Right lobe of liver (tissue), 6 donors: Measurements from ENCODE around the gene UNC5C. TPM values are rescaled to one million over a fixed set of nuclear protein-coding genes. Genes with fewer than 3 reads are reported as not detected.

Experiments used
- ATAC-seq, 4 donors: fragments of 200-7000 bp; cut with Tn5 transposase; one replicate each; pipeline ENCODE4 v1.9.1; 2020; ENCODE audit warnings: mild to moderate bottlenecking in 4 of 4, moderate library complexity in 4 of 4
- DNase-seq, 3 donors: peaks; one replicate each; pipeline ENCODE4 v3.0.0-alpha.2; 2020
- H3K27ac ChIP-seq, 3 donors: fragments of 200-600 bp; one replicate each; pipeline ENCODE4 v1.8.0; 2022
- H3K27me3 ChIP-seq, 2 donors: fragments of 200-600 bp; one replicate each; pipeline ENCODE4 v1.8.0; 2022
- H3K36me3 ChIP-seq, 4 donors: fragments of 200-600 bp; sonication (generic) in 1 of 4; one replicate each; pipeline versions ENCODE4 v1.5.1 to v1.8.0; 2017 to 2022; ENCODE audit warnings: control low read depth in 1 of 4
- H3K4me1 ChIP-seq, 4 donors: fragments of 200-600 bp; sonication (generic) in 1 of 4; one replicate each; pipeline versions ENCODE4 v1.5.1 to v1.8.0; 2017 to 2022; ENCODE audit warnings: control low read depth in 1 of 4
- H3K4me3 ChIP-seq, 3 donors: fragments of 200-600 bp; one replicate each; pipeline ENCODE4 v1.8.0; 2022
- H3K9me3 ChIP-seq, 4 donors: fragments of 200-600 bp; sonication (generic) in 1 of 4; one replicate each; pipeline versions ENCODE4 v1.5.1 to v1.8.0; 2017 to 2022; ENCODE audit warnings: control low read depth in 1 of 4
- POLR2A ChIP-seq: fragments of 450-650 bp; IDR thresholded peaks from one replicate; pipeline ENCODE4 v1.6.1; 2017; ENCODE audit warnings: antibody characterized with exemption, mild to moderate bottlenecking
- WGBS: methylation state at CpG from one replicate; pipeline ENCODE4 v1.1.6; 2018; ENCODE audit warnings: low coverage, low lambda C conversion rate; ENCODE audit not compliant: insufficient coverage; ENCODE audit errors: missing lambda C conversion rate; 5-methylcytosine and 5-hydroxymethylcytosine counted together
- intact Hi-C, 2 donors: fragments of 100-400 bp; cut with DNase I; formaldehyde crosslinking; loops; one replicate each; pipeline versions ENCODE4 v1.11.2 to v1.14.1; 2022
- total RNA-seq, 6 experiments: library from RNA; depleted of rRNA in 2 of 6; stranded (reverse); fragments of >200 nt in 2 of 6; fragmentation: NEBNext Ultra II Directional in 3 of 6; extraction: Animal tissue kit (Norgen Biotek cat#: 25700) in 3 of 6; gene quantifications; one replicate each; pipeline versions ENCODE4 v1.1.0 to v1.2.4, GENCODE V29; 2016 to 2023
- TF ChIP-seq, protein P1 (sequence below), 4 donors: fragments of 200-600 bp in 3 of 4; fragments of 450-650 bp in 1 of 4; IDR thresholded peaks; one replicate each; pipeline versions ENCODE4 v1.5.1 to v1.8.0; 2016 to 2022; ENCODE audit warnings: antibody characterized with exemption in 4 of 4, mild to moderate bottlenecking in 2 of 4
- donor health status: DM: no; HTN: yes; CAD: no.
- donor health status: DM: no; HTN: no; CAD: no.
- donor health status: DM: no; HTN: no; CAD: no.
- donor health status: DM: no; HTN: yes; CAD: no.
- donor health status: DM: no; HTN: yes; CAD: no.

The UNC5C gene
- total RNA-seq, 6 experiments from 2014 or later = 0.50 to 0.71 (median 0.63) TPM

DNA sequence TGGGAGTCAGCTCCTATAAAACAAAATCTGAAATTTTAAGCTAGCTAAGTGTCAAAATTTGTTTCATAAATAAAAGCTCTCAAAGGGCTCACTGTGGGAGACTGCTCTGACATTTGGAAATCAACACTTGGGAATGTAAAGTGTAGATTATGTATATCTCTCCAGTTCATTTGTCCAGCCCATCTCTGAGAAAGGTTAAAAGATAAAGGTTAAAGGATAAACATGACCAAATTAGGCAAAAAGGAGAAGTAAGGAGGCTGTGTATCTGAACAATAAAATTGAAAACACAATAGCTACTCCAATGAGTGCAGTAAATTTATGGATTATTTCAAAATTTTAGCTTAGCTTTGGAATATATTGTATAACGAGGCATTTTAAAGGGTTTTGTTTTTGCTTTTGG, 304.9 kb downstream of the UNC5C start:
- Histone ChIP-seq H3K4me3 (no peak overlapping the region), H3K4me1 (no peaks in the 10 kb centered on the region), H3K27ac (no peak overlapping the region), H3K9me3 (peaks cover 0 to 6% (median 0%) of the 10 kb centered on the region in 4 donors), H3K36me3 (no peaks in the 10 kb centered on the region), H3K27me3 (no peaks in the 10 kb centered on the region)
- TF ChIP-seq, protein P1, sequence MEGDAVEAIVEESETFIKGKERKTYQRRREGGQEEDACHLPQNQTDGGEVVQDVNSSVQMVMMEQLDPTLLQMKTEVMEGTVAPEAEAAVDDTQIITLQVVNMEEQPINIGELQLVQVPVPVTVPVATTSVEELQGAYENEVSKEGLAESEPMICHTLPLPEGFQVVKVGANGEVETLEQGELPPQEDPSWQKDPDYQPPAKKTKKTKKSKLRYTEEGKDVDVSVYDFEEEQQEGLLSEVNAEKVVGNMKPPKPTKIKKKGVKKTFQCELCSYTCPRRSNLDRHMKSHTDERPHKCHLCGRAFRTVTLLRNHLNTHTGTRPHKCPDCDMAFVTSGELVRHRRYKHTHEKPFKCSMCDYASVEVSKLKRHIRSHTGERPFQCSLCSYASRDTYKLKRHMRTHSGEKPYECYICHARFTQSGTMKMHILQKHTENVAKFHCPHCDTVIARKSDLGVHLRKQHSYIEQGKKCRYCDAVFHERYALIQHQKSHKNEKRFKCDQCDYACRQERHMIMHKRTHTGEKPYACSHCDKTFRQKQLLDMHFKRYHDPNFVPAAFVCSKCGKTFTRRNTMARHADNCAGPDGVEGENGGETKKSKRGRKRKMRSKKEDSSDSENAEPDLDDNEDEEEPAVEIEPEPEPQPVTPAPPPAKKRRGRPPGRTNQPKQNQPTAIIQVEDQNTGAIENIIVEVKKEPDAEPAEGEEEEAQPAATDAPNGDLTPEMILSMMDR (IDR thresholded peaks at IDR 0.05) = no peak
- no peak for TF ChIP-seq POLR2A
- intact Hi-C loops = no loop called here
- no peak for DNase-seq
- 79% methylated on average over 1 of the region's 1 CpG for WGBS
- no peak for ATAC-seq

DNA sequence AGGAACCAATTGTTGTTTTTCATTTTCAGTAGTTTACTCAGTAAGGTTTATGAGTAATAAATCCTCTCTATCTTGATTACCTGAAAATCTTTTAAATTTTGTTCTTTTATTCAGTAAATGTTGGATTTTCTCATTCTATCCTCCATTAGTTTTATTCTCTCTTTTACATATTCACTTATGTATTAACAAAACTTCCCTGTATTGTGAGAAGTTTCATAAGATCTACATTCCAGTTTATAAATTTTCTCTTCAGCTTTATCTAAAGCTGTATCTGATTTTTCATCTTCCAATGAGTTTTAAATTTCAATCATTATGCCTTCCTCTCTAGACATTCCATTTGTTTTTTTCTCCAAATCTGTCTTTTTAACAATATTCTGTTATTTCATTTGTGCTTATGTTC, 310.2 kb downstream of the UNC5C start:
- no peak for ATAC-seq
- intact Hi-C loops = no loop called here
- H3K4me3 ChIP-seq = no peak overlapping the region

DNA sequence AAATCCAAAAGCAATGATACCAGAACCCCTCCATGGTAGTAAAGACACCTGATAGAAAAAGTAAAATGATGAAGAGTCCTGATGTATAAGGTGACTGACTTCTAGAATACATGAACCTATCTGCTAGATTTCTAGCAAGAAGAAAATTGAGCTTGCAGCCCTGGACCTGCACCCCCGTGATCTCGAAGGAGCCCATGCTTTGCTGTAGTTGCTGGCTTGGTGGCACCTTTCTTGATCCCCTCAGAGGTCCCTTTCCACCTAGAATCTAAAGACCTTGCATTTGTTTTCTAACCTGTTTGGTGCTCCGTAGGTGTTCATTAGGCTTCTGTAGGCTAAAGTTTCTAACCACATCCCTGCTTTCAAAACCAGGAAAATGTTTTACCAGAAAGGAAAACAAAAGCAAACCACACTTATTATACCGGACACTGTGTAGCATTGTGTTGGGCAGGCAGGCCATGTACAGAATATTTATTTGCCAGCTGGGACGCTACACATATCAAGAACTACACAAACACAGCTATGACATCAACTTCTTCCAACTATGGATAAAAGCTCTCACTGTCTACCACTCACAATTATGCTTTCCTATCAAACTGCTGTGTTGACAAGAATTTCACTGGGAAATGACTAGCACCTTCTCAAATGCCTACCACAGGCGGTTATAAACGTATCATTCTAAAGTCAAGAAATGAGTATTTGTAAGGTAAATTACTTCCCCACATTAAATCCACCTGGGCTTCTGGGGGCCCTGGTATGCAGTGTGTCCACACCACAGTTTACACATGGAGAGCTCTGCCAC, 316.2 kb downstream of the UNC5C start:
- intact Hi-C loops = no loop called here
- H3K36me3 ChIP-seq = no peaks in the 10 kb centered on the region
- TF ChIP-seq POLR2A = no peak
- TF ChIP-seq, protein P1 (IDR thresholded peaks at IDR 0.05) = no peak
- no peaks in the 10 kb centered on the region for H3K9me3 ChIP-seq
- H3K27me3 ChIP-seq = no peaks in the 10 kb centered on the region
- H3K27ac ChIP-seq = no peak overlapping the region
- DNase-seq = no peak
- WGBS = 65% methylated on average over 7 of the region's 7 CpGs
- ATAC-seq = no peak
- H3K4me1 ChIP-seq = no peaks in the 10 kb centered on the region
- no peak overlapping the region for H3K4me3 ChIP-seq

More for the DNA sequence above, 310.2 kb downstream of the UNC5C start:
- Histone ChIP-seq H3K27ac (no peak overlapping the region), H3K4me1 (no peaks in the 10 kb centered on the region), H3K9me3 (no peaks in the 10 kb centered on the region), H3K27me3 (no peaks in the 10 kb centered on the region), H3K36me3 (no peaks in the 10 kb centered on the region)
- DNase-seq = no peak
- TF ChIP-seq, protein P1 (IDR thresholded peaks at IDR 0.05) = no peak
- TF ChIP-seq POLR2A = no peak

DNA sequence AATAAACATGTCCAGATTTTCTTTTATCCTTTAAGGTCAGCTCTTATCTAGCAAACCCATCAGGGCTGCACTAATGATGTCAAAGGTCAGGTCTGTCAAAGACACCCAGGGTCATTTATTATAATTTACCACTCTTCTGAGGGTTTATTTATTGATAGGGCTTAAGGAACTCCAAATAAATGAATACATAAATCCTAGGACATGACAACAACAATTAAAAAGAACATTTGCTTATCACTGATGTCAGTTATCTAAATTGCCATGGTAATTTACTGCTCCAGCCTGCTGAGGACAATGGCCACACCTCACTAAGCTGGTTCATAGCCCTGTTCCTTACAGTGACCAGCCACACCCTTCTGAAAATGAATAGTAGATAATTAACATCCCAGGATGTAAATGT, 317.1 kb downstream of the UNC5C start:
- Histone ChIP-seq H3K27ac (no peak overlapping the region), H3K4me1 (no peaks in the 10 kb centered on the region), H3K9me3 (no peaks in the 10 kb centered on the region), H3K36me3 (no peaks in the 10 kb centered on the region), H3K4me3 (no peak overlapping the region), H3K27me3 (no peaks in the 10 kb centered on the region)
- no peak for DNase-seq
- no peak for ATAC-seq
- no peak for TF ChIP-seq POLR2A
- TF ChIP-seq, protein P1 (IDR thresholded peaks at IDR 0.05) = no peak
- intact Hi-C loops = no loop called here

DNA sequence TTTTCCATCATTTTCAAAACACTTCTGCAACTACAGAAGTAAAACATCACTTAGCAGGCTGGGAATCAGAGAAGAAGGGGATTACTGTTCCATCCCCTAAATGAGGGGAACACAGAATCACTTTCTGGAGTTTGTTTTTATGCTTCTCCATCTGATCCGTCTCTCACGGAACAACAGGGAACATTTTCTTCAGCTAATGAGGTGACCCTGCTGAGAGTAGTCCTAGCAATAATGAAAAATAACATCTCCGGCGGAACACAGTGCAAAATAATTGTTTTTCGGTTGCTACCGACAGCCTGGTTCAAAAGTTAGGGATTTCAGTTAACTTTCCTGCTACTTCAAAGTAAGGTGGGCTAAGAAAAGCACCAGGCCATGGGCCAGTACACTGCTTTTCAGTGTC, 322.9 kb downstream of the UNC5C start:
- ATAC-seq (no peak), DNase-seq (no peak)
- H3K36me3 ChIP-seq = no peaks in the 10 kb centered on the region
- H3K9me3 ChIP-seq = no peaks in the 10 kb centered on the region
- no peak for TF ChIP-seq POLR2A
- TF ChIP-seq, protein P1 (IDR thresholded peaks at IDR 0.05) = no peak
- intact Hi-C loops = no loop called here
- no peaks in the 10 kb centered on the region for H3K4me1 ChIP-seq
- 78% methylated on average over 6 of the region's 6 CpGs for WGBS
- H3K27me3 ChIP-seq = no peaks in the 10 kb centered on the region
- no peak overlapping the region for H3K27ac ChIP-seq
- no peak overlapping the region for H3K4me3 ChIP-seq
